Upper lobe of right lung (tissue), 1 donor: ENCODE measurements around the gene CTSA. TPM values are rescaled to one million over a fixed set of nuclear protein-coding genes. Genes with fewer than 3 reads are reported as not detected.

ENCODE experiments used
- ATAC-seq: fragments of 200-7000 bp; cut with Tn5 transposase; one replicate; pipeline ENCODE4 v1.9.1; 2020; ENCODE audit warnings: mild to moderate bottlenecking, moderate library complexity
- DNase-seq: peaks from one replicate; pipeline ENCODE4 v3.0.0-alpha.2; 2020
- H3K27ac ChIP-seq: fragments of 200-600 bp; one replicate; pipeline ENCODE4 v1.8.0; 2022
- H3K27me3 ChIP-seq: fragments of 200-600 bp; one replicate; pipeline ENCODE4 v1.8.0; 2022; ENCODE audit warnings: mild to moderate bottlenecking
- H3K36me3 ChIP-seq: fragments of 200-600 bp; one replicate; pipeline ENCODE4 v1.8.0; 2022
- H3K4me1 ChIP-seq: fragments of 200-600 bp; one replicate; pipeline ENCODE4 v1.8.0; 2022
- H3K4me3 ChIP-seq: fragments of 200-600 bp; one replicate; pipeline ENCODE4 v1.8.0; 2022; ENCODE audit warnings: mild to moderate bottlenecking
- H3K9me3 ChIP-seq: fragments of 200-600 bp; one replicate; pipeline ENCODE4 v1.8.0; 2022
- intact Hi-C: fragments of 100-400 bp; cut with DNase I; formaldehyde crosslinking; loops from one replicate; pipeline ENCODE4 v1.11.0; 2022
- total RNA-seq: library from RNA; stranded (reverse); fragmentation: NEBNext Ultra II Directional; extraction: Animal tissue kit (Norgen Biotek cat#: 25700); gene quantifications from one replicate; pipeline ENCODE4 v1.2.1, GENCODE V29; 2021
- TF ChIP-seq, protein P1 (sequence below): fragments of 200-600 bp; IDR thresholded peaks from one replicate; pipeline ENCODE4 v1.8.0; 2022; ENCODE audit warnings: antibody characterized with exemption
- donor health status: DM: no; HTN: yes; CAD: no; lungs with severe emphysema.

Gene CTSA
- total RNA-seq, 1 donor from 2014 or later = 164 TPM

DNA sequence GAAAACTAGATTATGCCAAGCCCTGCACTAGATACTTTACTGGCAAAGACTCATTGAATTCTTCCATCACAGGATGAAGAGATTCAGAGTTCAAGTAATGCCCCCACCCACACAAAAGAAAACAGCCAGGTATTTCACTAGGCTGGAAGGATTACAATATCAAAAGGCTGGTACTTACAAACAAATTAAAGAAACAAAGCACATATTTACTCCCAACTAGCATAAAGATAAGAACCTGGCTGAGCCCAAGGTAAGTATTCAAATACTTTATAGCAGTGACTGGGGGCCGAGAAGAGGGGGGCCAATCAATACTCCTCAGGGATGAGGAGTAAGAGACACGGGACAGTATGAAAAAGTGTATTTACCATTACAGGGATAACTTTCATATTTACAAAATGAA, 37.7 kb upstream of the CTSA start:
- ATAC-seq (no peak), DNase-seq (no peak)
- no peaks in the 10 kb centered on the region for H3K27me3 ChIP-seq
- peaks cover 21% of the 10 kb centered on the region for H3K4me1 ChIP-seq
- intact Hi-C loops = no loop called here
- no peaks in the 10 kb centered on the region for H3K9me3 ChIP-seq
- no peak overlapping the region for H3K4me3 ChIP-seq
- H3K27ac ChIP-seq = no peak overlapping the region
- TF ChIP-seq, protein P1, sequence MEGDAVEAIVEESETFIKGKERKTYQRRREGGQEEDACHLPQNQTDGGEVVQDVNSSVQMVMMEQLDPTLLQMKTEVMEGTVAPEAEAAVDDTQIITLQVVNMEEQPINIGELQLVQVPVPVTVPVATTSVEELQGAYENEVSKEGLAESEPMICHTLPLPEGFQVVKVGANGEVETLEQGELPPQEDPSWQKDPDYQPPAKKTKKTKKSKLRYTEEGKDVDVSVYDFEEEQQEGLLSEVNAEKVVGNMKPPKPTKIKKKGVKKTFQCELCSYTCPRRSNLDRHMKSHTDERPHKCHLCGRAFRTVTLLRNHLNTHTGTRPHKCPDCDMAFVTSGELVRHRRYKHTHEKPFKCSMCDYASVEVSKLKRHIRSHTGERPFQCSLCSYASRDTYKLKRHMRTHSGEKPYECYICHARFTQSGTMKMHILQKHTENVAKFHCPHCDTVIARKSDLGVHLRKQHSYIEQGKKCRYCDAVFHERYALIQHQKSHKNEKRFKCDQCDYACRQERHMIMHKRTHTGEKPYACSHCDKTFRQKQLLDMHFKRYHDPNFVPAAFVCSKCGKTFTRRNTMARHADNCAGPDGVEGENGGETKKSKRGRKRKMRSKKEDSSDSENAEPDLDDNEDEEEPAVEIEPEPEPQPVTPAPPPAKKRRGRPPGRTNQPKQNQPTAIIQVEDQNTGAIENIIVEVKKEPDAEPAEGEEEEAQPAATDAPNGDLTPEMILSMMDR = no peak
- peaks cover 28% of the 10 kb centered on the region for H3K36me3 ChIP-seq

DNA sequence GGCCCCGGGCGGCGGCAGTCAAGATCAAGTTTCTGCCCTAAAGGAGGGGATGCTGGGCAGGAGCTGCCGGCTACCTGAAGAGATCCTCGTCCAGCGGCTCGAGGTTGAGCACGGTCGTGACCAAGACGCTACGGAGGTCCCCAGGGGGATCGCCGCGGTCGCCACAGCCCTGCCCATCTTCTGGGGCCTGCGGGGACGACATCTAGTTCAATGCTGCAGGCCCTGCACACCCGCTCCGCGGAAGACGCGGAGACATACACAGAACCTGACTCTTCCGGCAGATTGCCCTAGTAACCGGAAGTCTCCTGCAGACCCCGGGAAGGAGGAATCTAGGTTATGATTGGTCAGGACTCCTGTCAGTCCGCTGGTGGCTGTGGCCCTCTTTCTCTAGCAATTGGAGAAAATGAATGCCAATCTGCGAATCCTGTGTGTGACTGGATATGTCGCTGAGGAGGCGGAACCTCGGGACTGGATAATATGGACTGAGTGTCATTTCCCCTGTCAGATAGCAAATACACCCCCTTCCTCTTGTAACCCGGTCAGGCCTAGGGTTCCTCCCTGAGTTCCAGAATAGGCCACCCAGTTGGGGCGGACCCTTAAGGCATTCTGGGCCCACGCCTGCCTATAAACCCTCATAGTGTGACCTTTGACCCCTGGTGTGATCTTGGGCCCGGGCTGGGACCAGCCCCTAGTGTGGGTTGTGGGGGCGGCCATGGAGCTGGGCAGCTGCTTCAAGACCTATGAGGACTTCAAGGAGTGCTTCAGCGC, 33.8 kb upstream of the CTSA start, which contains the start of the genes ACOT8 and ZSWIM3:
Gene ACOT8 (minus strand): TSS at position 279 of the 768 bp plus-strand sequence. CDS start 77 bp downstream, at position 202.
Gene ZSWIM3 (plus strand): TSS at position 501 of the 768 bp plus-strand sequence. CDS start 212 bp downstream, at position 713.
- Histone ChIP-seq H3K27ac (peak within 1 kb of the TSS; percentile 92), H3K4me1 (peaks cover 21% of the 10 kb centered on the region), H3K36me3 (peaks cover 16% of the 10 kb centered on the region), H3K4me3 (peak within 1 kb of the TSS; percentile 99), H3K9me3 (no peaks in the 10 kb centered on the region), H3K27me3 (no peaks in the 10 kb centered on the region)
- TF ChIP-seq, protein P1 = no peak
- DNase-seq = peak; percentile 88
- intact Hi-C loops = no loop called here
- ATAC-seq = peak; percentile 99

DNA sequence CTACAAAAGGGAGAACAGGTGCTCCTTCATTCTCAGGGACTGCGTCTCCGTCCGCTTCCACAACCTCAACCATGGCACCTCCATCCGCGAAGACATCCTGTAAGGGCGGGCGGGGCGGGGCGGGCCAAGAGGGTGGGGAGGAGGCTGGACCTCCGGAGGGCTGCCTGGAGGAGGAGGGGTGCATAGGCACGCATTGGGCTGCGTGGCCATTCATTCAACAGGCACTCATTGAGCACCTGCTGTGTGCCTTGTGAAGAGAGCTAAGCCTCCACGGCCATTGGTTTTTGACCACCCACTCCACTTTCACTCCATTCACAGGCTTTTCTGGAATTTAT, 33.3 kb upstream of the CTSA start:
- peaks cover 11% of the 10 kb centered on the region for H3K36me3 ChIP-seq
- no peaks in the 10 kb centered on the region for H3K9me3 ChIP-seq
- peaks cover 21% of the 10 kb centered on the region for H3K4me1 ChIP-seq
- DNase-seq (no peak), ATAC-seq (peak; percentile 6)
- H3K27ac ChIP-seq = peak overlapping the region; percentile 92
- intact Hi-C loops = no loop called here
- H3K27me3 ChIP-seq = no peaks in the 10 kb centered on the region
- peak overlapping the region; percentile 99 for H3K4me3 ChIP-seq
- TF ChIP-seq, protein P1 = no peak

DNA sequence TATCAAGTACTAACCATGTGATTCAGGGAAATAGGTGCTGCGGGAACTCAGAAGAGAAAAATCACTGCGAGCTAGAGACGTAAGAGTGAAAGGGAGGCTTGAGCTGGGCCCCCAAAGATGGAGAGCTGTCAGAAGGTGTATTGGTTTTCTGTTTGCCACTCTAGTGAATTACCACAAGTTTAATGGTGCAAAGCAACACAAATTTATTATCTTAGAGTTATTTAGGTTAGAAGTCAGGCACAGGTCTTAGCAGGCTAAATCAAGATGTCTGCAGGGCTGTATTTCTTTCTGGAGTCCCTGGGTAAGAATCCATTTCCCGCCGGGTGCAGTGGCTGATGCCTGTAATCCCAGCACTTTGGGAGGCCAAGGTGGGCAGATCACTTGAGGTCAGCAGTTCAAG, 31.2 kb upstream of the CTSA start:
- TF ChIP-seq, protein P1 = no peak
- peaks cover 21% of the 10 kb centered on the region for H3K4me1 ChIP-seq
- intact Hi-C loops = no loop called here

DNA sequence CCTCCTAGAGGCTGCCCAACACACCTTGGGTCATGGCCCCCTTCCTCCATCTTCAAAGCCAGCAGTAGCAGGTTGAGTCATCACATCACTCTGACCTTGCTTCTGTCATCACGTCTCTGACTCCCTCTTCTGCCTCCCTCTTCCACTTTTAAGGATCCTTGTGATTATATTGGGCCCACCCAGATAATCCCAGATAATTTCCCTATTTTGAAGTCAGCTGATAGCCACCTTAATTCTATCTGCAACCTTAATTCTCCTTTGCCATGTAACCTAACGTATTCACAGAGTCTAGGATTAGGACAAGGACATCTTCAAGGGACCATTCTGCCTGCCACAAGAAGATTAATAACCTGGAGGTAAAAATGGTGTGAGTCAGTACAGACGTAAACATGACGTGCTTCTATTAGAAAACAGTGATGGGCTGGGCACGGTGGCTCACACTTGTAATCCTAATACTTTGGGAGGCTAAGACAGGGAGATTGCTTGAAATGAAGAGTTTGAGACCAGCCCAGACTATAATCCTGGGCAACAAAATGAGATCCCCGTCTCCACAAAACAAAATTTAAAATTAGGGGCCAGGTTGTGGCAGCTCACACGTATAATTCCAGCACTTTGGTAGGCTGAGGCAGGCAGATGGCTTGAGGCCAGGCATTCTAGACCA, 30.4 kb upstream of the CTSA start:
- Histone ChIP-seq H3K27ac (no peak overlapping the region), H3K27me3 (no peaks in the 10 kb centered on the region), H3K4me3 (no peak overlapping the region), H3K9me3 (no peaks in the 10 kb centered on the region), H3K4me1 (peaks cover 15% of the 10 kb centered on the region), H3K36me3 (no peaks in the 10 kb centered on the region)
- no peak for DNase-seq
- TF ChIP-seq, protein P1 = no peak
- intact Hi-C loops = no loop called here
- ATAC-seq = no peak

More for the DNA sequence above, 31.2 kb upstream of the CTSA start:
- ATAC-seq = no peak
- H3K27ac ChIP-seq = no peak overlapping the region
- H3K36me3 ChIP-seq = no peaks in the 10 kb centered on the region
- H3K9me3 ChIP-seq = no peaks in the 10 kb centered on the region
- DNase-seq = no peak
- no peaks in the 10 kb centered on the region for H3K27me3 ChIP-seq
- H3K4me3 ChIP-seq = no peak overlapping the region
